Stimulated activated CD4-positive, alpha-beta T cell treated with anti-CD3 and anti-CD28 coated beads, Interleukin-4, amount 100 ng/mL, for 4 hours (primary cell): ENCODE results near the gene CD4.
"Not testable (repeated sequence)": the region's sequence is repeated elsewhere in the genome, so short reads cannot be mapped to it uniquely, and the experiment has no call there.

Experiments
- DNase-seq, 2 experiments: peaks; one replicate each; pipeline ENCODE4 v3.0.0-alpha.2; 2020

CD4 gene

DNA sequence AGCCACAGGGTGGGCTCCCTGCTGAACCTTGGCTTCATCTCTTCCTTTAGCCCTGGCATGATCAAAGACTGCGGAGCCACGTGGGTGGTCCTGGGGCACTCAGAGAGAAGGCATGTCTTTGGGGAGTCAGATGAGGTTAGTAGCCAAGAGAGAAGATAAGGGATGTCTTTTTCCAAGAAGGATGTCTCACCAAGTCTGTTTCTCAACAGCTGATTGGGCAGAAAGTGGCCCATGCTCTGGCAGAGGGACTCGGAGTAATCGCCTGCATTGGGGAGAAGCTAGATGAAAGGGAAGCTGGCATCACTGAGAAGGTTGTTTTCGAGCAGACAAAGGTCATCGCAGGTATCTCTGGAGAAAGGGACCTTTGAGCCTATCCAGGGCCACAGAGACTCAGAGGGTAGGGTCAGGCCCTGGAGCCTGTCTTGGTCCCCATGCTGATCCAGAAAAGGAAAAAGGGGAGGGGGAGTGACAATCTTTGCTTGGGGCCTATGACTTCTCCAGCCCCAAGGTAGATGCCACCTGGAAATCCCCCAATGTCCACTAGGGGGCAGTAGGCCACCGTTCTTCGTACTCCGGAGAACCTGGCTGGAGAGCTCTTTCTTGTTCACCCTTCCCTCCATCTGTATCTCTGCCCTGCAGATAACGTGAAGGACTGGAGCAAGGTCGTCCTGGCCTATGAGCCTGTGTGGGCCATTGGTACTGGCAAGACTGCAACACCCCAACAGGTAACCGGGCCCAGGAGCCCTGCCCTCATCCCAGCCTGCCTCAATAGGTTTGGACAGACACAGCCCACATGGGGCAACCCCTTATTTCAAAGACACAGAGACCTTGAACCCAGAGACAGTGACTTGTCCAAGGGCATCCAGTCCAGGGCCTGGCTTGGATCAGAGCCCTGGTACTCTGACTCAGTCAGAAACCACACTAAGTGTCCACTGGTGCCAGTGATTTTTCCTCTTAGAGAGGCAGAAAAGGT, 80.0 kb downstream of the CD4 start:
- DNase-seq = peak; percentile 73 to 79

DNA sequence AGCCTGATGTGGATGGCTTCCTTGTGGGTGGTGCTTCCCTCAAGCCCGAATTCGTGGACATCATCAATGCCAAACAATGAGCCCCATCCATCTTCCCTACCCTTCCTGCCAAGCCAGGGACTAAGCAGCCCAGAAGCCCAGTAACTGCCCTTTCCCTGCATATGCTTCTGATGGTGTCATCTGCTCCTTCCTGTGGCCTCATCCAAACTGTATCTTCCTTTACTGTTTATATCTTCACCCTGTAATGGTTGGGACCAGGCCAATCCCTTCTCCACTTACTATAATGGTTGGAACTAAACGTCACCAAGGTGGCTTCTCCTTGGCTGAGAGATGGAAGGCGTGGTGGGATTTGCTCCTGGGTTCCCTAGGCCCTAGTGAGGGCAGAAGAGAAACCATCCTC, 81.0 kb downstream of the CD4 start:
- DNase-seq = not testable (repeated sequence)
